NT2/D1 (cell line): ENCODE results near the gene USP40.

Source experiments
- SUZ12 ChIP-seq: IDR thresholded peaks from 2 replicates; pipeline ENCODE4 v1.6.1; 2011; ENCODE audit not compliant: insufficient read length, insufficient read depth; ENCODE audit errors: extremely low read depth
- YY1 ChIP-seq: IDR thresholded peaks from 2 replicates; pipeline ENCODE4 v1.6.1; 2011; ENCODE audit not compliant: insufficient read length, insufficient read depth
- ZNF274 ChIP-seq: IDR thresholded peaks from 2 replicates; pipeline ENCODE4 v1.6.1; 2011; ENCODE audit warnings: mild to moderate bottlenecking, low read depth, low read length

DNA sequence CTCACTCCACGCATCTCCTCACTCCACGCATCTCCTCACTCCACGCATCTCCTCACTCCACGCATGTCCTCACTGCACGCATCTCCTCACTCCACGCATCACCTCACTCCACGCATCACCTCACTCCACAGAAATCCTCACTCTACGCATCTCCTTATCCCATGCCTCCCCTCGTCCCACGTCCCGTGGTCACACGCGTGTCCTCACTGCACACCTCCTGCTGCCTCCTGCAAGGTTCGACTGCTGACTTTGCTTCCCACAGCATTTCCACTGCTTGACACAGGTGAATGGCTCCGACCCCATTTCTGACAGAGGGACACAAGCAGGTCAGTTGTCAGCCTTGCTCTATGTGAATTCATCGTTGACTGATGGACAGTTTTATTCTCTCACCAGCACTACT, 103.0 kb downstream of the USP40 start:
- no peak for TF ChIP-seq ZNF274
- TF ChIP-seq YY1: no peak
- no peak for TF ChIP-seq SUZ12
